Fibroblast of skin of left biceps (primary cell): Measurements from ENCODE around the gene SBF2.
"Not testable (repeated sequence)": the region's sequence is repeated elsewhere in the genome, so short reads cannot be mapped to it uniquely, and the experiment has no call there.

ENCODE experiments used
- DNase-seq, 2 experiments: peaks; one replicate each; pipeline ENCODE4 v3.0.0-alpha.2; 2013; ENCODE audit warnings: low read depth in 2 of 2

Gene SBF2

DNA sequence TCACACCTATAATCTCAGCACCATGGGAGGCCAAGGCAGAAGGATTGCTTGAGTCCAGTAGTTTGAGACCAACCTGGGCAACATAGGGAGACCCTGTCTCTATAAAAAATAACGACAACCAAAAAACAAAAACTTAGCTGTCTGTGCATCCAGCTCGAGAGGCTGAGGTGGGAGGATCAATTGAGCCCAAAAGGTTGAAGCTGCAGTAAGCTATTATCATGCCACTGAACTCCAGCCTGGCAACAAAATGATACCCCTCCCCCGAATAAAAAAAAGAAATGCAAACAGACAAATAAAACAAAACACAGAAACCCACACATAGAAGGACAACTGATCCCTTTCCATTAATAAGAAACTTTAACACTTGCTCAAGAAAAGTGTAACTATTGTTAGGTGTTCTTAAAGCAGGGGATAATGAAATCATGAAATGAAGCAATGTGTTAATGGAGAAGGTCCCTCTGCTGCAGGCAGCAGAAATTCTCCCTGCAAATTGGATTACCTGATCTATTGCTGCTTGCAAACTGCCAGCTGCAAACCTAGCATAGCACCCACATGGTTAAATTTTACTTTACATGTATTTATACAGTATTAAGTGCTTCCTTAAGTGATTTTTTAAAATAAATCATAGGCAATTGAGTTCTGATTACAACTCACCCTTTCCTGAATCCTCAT, 226.3 kb downstream of the SBF2 start:
- DNase-seq = no peak

- DNase-seq = no peak
These were observed 227.6 kb downstream of the SBF2 start for GRCh38 chr11:10066441-10066840.

DNA sequence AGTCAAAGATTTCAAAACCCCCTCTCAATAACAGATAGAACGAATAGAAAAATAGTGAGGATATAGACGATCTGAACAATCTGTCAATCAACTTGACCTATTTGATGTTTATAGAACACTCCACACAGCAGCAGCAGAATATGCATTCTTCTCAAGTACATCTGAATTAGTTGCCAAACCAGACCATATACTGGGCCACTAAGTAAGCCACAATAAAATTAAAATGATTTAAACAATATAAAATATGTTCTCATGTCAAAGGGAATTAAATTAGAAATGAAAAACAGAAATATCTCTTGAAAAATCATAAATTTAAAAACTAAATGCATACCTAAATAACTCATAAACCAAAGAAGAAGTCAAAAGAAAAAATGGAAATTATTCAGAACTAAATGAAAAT, 229.2 kb downstream of the SBF2 start:
- no peak for DNase-seq

- DNase-seq = no peak
These were observed 235.7 kb downstream of the SBF2 start for GRCh38 chr11:10058356-10058755.

- DNase-seq = no peak
These were observed 242.0 kb downstream of the SBF2 start for GRCh38 chr11:10051868-10052586.

DNA sequence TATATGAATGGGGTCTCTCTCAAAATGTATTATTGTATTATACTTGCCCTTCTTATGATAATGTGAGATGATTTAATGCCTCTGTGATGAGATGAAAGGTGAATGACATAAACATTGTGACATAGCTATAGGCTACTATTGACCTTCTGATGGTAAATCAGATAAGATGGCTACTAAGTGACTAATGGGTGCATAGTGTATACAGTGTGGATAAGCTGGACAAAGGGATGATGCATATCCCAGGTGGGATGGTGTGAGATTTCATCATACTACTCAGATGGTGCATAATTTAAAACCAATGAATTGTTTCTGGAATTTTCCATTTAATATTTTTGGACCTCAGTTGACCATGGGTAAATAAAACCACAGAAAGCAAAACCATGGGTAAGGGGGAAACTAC, 243.5 kb downstream of the SBF2 start:
- DNase-seq = no peak

GRCh38 chr11:10049756-10050155, 244.3 kb downstream of the SBF2 start:
- no peak for DNase-seq

DNA sequence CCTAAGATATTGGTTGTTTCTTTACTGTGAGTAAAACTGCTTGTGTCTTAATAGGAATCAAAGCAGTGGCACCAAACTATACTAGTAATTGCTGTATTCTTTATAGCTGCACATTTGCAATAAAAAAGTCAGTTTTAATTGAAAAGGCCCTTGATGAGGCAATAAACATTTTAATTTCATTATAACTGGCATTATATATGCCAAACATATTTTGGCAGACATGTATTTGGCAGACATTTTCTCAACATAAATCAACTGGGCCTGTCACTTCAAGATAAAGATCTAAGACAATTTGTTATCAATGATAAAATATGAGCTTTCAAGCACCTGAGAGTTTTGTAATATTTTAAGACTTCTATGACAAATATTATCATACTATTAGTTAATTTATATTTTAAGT, 245.7 kb downstream of the SBF2 start:
- DNase-seq = no peak

GRCh38 chr11:10044618-10045017, 249.4 kb downstream of the SBF2 start:
- DNase-seq = no peak

DNA sequence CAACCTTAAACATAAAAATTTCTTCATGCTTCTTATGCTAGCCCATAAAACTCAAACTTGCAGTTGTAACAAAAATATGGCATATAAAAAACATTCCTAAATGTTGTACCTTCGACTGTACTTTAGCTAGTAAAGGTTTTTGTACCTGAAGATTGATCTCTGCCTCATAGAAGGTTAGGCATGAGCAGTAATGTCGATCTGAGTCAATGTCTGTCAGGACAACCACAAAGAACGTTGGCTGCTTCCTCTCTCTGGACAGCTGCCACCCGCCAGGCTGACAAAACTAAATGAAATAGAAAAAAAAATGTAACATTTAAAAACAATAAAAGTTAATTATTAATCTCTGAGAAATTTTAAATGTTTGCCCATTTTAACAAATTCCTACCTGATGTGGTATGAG, 251.3 kb downstream of the SBF2 start:
- no peak for DNase-seq

GRCh38 chr11:10041748-10042446, 252.1 kb downstream of the SBF2 start:
- DNase-seq = no peak

DNA sequence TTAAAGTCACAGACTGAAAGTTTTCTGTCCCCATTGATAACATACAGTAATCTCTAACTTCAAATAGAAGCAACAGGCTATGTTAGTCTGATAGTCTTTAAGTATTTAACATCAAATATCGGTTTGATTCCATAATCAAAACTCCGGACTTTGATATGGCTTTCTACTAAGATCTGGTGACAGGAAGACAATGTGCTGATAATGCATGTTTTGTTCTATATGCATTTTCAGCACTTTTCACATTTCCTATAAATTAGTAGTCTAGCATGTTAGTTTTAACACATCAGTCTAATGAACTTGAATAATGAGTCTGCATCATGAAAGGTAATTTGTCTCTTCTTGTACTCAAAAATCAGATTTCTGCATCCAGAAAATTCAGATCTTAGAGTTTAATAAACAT, 252.7 kb downstream of the SBF2 start:
- DNase-seq = no peak

- DNase-seq = peak; percentile 25 to 30
These were observed 255.3 kb downstream of the SBF2 start for GRCh38 chr11:10038521-10039302.

DNA sequence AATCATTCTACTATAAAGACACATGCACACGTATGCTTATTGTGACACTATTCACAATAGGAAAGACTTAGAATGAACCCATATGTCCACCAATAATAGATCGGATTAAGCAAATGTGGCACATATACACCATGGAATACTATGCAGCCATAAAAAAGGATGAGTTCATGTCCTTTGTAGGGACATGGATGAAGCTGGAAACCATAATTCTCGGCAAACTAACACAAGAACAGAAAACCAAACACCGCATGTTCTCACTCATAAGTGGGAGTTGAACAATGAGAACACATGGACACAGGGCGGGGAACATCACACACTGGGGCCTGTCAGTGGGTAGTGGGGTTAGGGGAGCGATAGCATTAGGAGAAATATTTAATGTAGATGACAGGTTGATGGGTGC, 258.1 kb downstream of the SBF2 start:
- DNase-seq = not testable (repeated sequence)

DNA sequence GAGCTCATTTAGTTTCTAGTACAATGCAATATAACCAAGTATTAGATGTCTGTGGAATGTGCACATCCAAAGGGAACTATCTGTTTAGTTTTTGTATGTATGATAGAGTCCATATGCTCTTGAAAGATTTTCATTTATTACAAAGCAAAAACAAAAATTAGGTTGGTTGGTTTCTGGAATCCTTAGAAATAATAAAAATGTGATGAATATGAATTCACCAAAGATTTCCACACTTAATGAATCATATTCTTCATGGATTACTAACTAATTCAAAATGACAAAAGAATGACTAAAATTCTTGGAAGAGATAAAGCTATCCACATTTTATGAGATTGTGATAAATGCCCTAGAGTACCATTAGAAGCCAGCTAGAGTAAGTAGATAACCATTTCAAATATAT, 261.1 kb downstream of the SBF2 start:
- DNase-seq = peak; percentile 71 to 82

GRCh38 chr11:10030122-10030490, 263.9 kb downstream of the SBF2 start:
- no peak for DNase-seq

DNA sequence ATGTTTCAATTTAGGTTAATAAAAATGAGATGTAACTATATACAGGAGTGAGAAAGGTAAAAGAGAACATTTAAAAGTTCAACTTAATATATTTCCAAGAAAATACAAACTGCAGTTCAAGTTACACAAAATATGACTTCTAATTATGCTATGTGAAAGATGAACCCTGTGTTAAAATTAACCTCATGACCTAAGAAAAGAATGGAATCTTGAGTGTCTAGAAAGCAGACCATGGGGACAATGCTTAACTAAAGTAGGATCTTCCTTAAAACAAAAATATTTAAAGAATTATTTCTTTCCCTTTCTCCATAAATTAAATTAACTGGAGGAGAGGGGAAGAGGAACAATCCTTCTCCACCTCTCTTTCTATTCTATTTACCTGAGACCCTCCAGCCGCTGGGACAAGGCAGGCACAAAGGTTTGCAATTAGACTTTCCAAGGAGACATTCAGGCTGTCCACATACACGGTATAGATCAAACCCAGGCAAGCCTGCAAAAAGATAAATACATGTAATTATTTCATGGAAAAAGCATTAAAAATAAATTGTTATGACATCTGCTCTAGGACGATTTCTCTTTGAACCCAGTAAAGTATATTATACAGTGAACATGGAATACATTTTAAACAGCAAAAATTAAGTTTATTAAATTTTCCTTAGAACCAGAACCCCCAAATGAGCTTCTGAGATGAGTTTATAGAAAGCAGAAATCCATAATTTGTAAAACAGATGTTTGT, 264.5 kb downstream of the SBF2 start:
- DNase-seq = no peak

DNA sequence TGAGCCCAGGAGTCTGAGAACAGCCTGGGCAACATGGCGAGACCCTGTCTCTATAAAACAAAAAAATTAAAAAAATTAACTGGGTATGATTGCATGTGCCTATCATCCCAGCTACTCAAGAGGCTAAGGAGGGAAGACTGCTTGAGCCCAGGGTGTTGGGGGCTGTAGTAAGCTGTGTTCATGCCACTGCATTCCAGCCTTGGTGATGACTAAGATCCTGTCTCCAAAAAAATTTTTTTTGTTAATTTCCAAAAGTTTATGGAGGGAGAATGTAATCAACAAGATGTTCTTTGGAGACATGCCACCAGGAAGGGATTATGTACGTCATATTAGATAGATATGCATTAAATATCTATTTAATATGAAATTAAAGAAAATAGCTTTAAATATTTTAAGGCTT, 267.5 kb downstream of the SBF2 start:
- DNase-seq = peak; percentile 56 to 62

DNA sequence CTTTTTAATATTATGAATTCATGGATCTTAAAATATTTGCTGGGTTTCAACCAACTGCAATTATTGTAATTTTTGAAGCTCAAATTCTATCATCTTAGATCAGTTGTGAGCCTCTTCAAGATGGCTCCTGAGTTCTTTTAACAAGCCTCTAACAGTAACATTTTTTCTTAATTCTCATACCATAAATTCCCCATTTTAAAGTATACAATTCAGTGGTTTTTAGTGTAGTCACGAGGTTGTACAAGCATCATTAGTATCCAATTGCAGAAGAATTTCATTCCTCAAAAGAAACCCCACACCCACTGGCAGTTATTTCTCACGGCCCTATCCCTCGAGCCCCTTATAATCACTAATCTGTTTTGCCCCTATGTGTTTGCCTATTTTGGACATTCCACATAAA, 270.8 kb downstream of the SBF2 start:
- no peak for DNase-seq

- no peak for DNase-seq
These were observed 271.3 kb downstream of the SBF2 start for GRCh38 chr11:10022764-10023163.

DNA sequence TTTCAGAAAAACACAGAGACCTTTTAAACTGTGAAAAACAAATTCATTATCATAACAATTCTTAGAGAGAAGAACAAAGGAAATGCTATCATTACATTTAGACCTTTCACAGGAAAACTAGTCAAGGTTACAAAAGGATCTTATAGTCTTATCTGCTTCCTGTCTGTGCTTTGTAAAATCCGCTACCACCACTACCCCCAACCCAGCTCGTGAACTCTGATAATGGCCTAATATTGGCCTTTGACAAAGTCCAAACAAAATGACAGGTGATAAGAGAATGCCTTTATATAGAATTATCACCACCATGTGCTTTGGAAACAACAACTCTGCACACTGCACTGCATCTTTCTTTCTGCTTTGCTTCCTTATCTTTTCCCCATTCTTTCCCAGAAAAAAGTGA, 272.5 kb downstream of the SBF2 start:
- DNase-seq = no peak
